HEK293 (cell line): ENCODE results near the gene DISC1.
A peak's percentile ranks its signal among the peaks of the same experiment; 100 is the strongest.
"Not testable (repeated sequence)": the region's sequence is repeated elsewhere in the genome, so short reads cannot be mapped to it uniquely, and the experiment has no call there.

ENCODE experiments used
- CTCF ChIA-PET: fragments of 350-600 bp; formaldehyde crosslinking; extraction: SDS; loops from one replicate; lab custom pipeline; 2021; ENCODE audit warnings: antibody characterized with exemption; lab: Yijun Ruan, JAX
- POLR2A ChIA-PET: fragments of 300-600 bp; formaldehyde crosslinking; extraction: SDS; loops from one replicate; lab custom pipeline; 2020; ENCODE audit warnings: antibody characterized with exemption, inconsistent platforms; lab: Yijun Ruan, JAX
- H3K27ac ChIP-seq: fragments of 200-500 bp; sonication (Bioruptor generic); 2 replicates; pipeline ENCODE4 v1.5.1; 2014; ENCODE audit warnings: low read depth, low read length, control low read depth, inconsistent platforms; ENCODE audit errors: extremely low read depth
- H3K36me3 ChIP-seq, 2 experiments: fragments of 200-500 bp in 1 of 2; sonication (Bioruptor generic) in 1 of 2; 1 replicate in 1 of 2; 2 replicates in 1 of 2; pipeline ENCODE4 v1.5.1; 2014 to 2017; ENCODE audit warnings: inconsistent platforms in 2 of 2, low read length in 2 of 2; ENCODE audit not compliant: control insufficient read depth in 2 of 2, insufficient read depth in 1 of 2
- H3K4me1 ChIP-seq: fragments of 200-500 bp; sonication (Bioruptor generic); 2 replicates; pipeline ENCODE4 v1.5.1; 2014; ENCODE audit warnings: mild to moderate bottlenecking, low read length, inconsistent platforms; ENCODE audit not compliant: control insufficient read depth, insufficient read depth
- H3K4me3 ChIP-seq: 2 replicates; pipeline ENCODE4 v1.5.1; 2011; ENCODE audit warnings: low read depth, mild to moderate bottlenecking, control low read depth, low read length, moderate library complexity
- H3K9me3 ChIP-seq: fragments of 200-500 bp; sonication (Bioruptor generic); 2 replicates; pipeline ENCODE4 v1.5.1; 2014; ENCODE audit warnings: low read depth, low read length, inconsistent platforms; ENCODE audit not compliant: control insufficient read depth, insufficient read depth
- GLIS2 ChIP-seq: fragments of 450-650 bp; formaldehyde crosslinking; IDR thresholded peaks from 2 replicates; pipeline ENCODE4 v1.5.1; 2016; ENCODE audit warnings: missing biosample characterization, missing genetic modification characterization
- MEIS1 ChIP-seq: sonication (generic); formaldehyde crosslinking; IDR thresholded peaks from 2 replicates; pipeline ENCODE4 v1.8.1; 2022; ENCODE audit warnings: missing genetic modification reagents, mild to moderate bottlenecking, borderline replicate concordance
- PATZ1 ChIP-seq: fragments of 450-650 bp; formaldehyde crosslinking; IDR thresholded peaks from 2 replicates; pipeline ENCODE4 v1.5.1; 2016; ENCODE audit warnings: missing biosample characterization, missing genetic modification characterization
- SCRT1 ChIP-seq: fragments of 450-650 bp; formaldehyde crosslinking; IDR thresholded peaks from 2 replicates; pipeline ENCODE4 v1.5.1; 2016; ENCODE audit warnings: missing biosample characterization, missing genetic modification characterization, borderline replicate concordance
- SCRT2 ChIP-seq: fragments of 450-650 bp; formaldehyde crosslinking; IDR thresholded peaks from 2 replicates; pipeline ENCODE4 v1.5.1; 2016; ENCODE audit warnings: missing biosample characterization, missing genetic modification characterization
- TRIM28 ChIP-seq: IDR thresholded peaks from 2 replicates; pipeline ENCODE4 v1.6.1; 2011; ENCODE audit warnings: low read length, control low read depth, borderline replicate concordance
- TSHZ1 ChIP-seq: fragments of 450-650 bp; formaldehyde crosslinking; IDR thresholded peaks from 2 replicates; pipeline ENCODE4 v1.5.1; 2016; ENCODE audit warnings: missing biosample characterization, missing genetic modification characterization, borderline replicate concordance
- ZBTB11 ChIP-seq: fragments of 450-650 bp; formaldehyde crosslinking; conservative IDR thresholded peaks from 2 replicates; pipeline ENCODE4 v1.5.1; 2016; ENCODE audit warnings: low read depth, missing biosample characterization, missing genetic modification characterization
- ZNF121 ChIP-seq: fragments of 450-650 bp; formaldehyde crosslinking; IDR thresholded peaks from 2 replicates; pipeline ENCODE4 v1.5.1; 2016; ENCODE audit warnings: missing biosample characterization, missing genetic modification characterization
- ZNF146 ChIP-seq: fragments of 450-650 bp; formaldehyde crosslinking; IDR thresholded peaks from 2 replicates; pipeline ENCODE4 v1.5.1; 2016; ENCODE audit warnings: missing biosample characterization, missing genetic modification characterization
- ZNF148 ChIP-seq: fragments of 450-650 bp; formaldehyde crosslinking; IDR thresholded peaks from 2 replicates; pipeline ENCODE4 v1.5.0; 2017; ENCODE audit warnings: missing biosample characterization, missing genetic modification characterization, borderline replicate concordance
- ZNF184 ChIP-seq: fragments of 450-650 bp; IDR thresholded peaks from 2 replicates; pipeline ENCODE4 v1.5.1; 2018; ENCODE audit warnings: missing biosample characterization, mild to moderate bottlenecking, missing genetic modification characterization
- ZNF26 ChIP-seq: fragments of 450-650 bp; formaldehyde crosslinking; IDR thresholded peaks from 2 replicates; pipeline ENCODE4 v1.5.1; 2016; ENCODE audit warnings: missing biosample characterization, missing genetic modification characterization
- ZNF266 ChIP-seq: fragments of 450-650 bp; formaldehyde crosslinking; IDR thresholded peaks from 2 replicates; pipeline ENCODE4 v1.5.1; 2016; ENCODE audit warnings: missing biosample characterization, missing genetic modification characterization, low read depth
- ZNF362 ChIP-seq: fragments of 450-650 bp; formaldehyde crosslinking; IDR thresholded peaks from 2 replicates; pipeline ENCODE4 v1.5.1; 2016; ENCODE audit warnings: missing biosample characterization, missing genetic modification characterization
- ZNF571 ChIP-seq: fragments of 450-650 bp; formaldehyde crosslinking; IDR thresholded peaks from 2 replicates; pipeline ENCODE4 v1.5.0; 2017; ENCODE audit warnings: missing biosample characterization, missing genetic modification characterization
- ZNF580 ChIP-seq: fragments of 450-650 bp; formaldehyde crosslinking; IDR thresholded peaks from 2 replicates; pipeline ENCODE4 v1.5.1; 2016; ENCODE audit warnings: missing biosample characterization, missing genetic modification characterization
- ZNF610 ChIP-seq: fragments of 450-650 bp; formaldehyde crosslinking; IDR thresholded peaks from 2 replicates; pipeline ENCODE4 v1.5.1; 2016; ENCODE audit warnings: missing biosample characterization, missing genetic modification characterization, borderline replicate concordance
- ZNF626 ChIP-seq: fragments of 450-650 bp; sonication (Bioruptor Pico); formaldehyde crosslinking; IDR thresholded peaks from 2 replicates; pipeline ENCODE4 v1.5.1; 2018; ENCODE audit warnings: missing biosample characterization, missing genetic modification characterization, inconsistent platforms
- ZNF701 ChIP-seq: fragments of 450-650 bp; formaldehyde crosslinking; IDR thresholded peaks from 2 replicates; pipeline ENCODE4 v1.5.1; 2016; ENCODE audit warnings: missing biosample characterization, missing genetic modification characterization

DISC1 gene

GRCh38 chr1:231593264-231593663 is 33.3 kb upstream of the DISC1 start:
- H3K36me3 ChIP-seq, POLR2A ChIA-PET, H3K27ac ChIP-seq, H3K4me3 ChIP-seq, H3K4me1 ChIP-seq, H3K9me3 ChIP-seq: not testable (repeated sequence)
- TF ChIP-seq ZNF184 (peak; percentile 97), SCRT2 (tag by site-specific recombination) (peak; percentile 65), SCRT1 (tag by site-specific recombination) (peak; percentile 73)
- CTCF ChIA-PET = interaction anchor here (0.8 to 5.8 kb wide), 3 partner anchors 8 to 233 kb away, joined by 3 to 87 read pairs (median 50); no protein-coding TSS in a partner anchor

GRCh38 chr1:231594123-231594522 is 32.5 kb upstream of the DISC1 start:
- Histone ChIP-seq H3K27ac (no peak overlapping the region), H3K9me3 (no peaks in the 10 kb centered on the region), H3K4me3 (no peak overlapping the region), H3K4me1 (peaks cover 8% of the 10 kb centered on the region; the same call in 1 of the 2 replicates), H3K36me3 (no peaks in the 10 kb centered on the region)
- ChIA-PET POLR2A (no interaction called here), CTCF (interaction anchor here (0.8 to 1.6 kb wide), 4 partner anchors 9 to 280 kb away, joined by 3 to 8 read pairs (median 5); no protein-coding TSS in a partner anchor)
- TF ChIP-seq GLIS2 (tag by site-specific recombination) (no peak), MEIS1 (CRISPR knock-in tag) (no peak), ZNF610 (no peak), ZNF146 (tag by site-specific recombination) (no peak), ZNF148 (tag by site-specific recombination) (no peak), PATZ1 (no peak), ZNF701 (tag by site-specific recombination) (no peak), ZNF26 (tag by site-specific recombination) (no peak), ZNF121 (tag by site-specific recombination) (no peak), ZNF571 (tag by site-specific recombination) (no peak), ZBTB11 (tag by site-specific recombination) (no peak), ZNF580 (tag by site-specific recombination) (no peak), TRIM28 (no peak), ZNF626 (tag by site-specific recombination) (no peak), ZNF362 (tag by site-specific recombination) (no peak), TSHZ1 (tag by site-specific recombination) (no peak), ZNF266 (tag by site-specific recombination) (no peak)
